GM19328 (cell line): ENCODE results near the gene MRPS18A.
A peak's percentile ranks its signal among the peaks of the same experiment; 100 is the strongest.

Experiments used
- ATAC-seq: cut with Tn5 transposase; IDR thresholded peaks from one replicate; pipeline ENCODE4 v1.9.1; 2021; ENCODE audit warnings: mild to moderate bottlenecking, moderate library complexity; ENCODE audit not compliant: unreplicated experiment

MRPS18A gene

DNA sequence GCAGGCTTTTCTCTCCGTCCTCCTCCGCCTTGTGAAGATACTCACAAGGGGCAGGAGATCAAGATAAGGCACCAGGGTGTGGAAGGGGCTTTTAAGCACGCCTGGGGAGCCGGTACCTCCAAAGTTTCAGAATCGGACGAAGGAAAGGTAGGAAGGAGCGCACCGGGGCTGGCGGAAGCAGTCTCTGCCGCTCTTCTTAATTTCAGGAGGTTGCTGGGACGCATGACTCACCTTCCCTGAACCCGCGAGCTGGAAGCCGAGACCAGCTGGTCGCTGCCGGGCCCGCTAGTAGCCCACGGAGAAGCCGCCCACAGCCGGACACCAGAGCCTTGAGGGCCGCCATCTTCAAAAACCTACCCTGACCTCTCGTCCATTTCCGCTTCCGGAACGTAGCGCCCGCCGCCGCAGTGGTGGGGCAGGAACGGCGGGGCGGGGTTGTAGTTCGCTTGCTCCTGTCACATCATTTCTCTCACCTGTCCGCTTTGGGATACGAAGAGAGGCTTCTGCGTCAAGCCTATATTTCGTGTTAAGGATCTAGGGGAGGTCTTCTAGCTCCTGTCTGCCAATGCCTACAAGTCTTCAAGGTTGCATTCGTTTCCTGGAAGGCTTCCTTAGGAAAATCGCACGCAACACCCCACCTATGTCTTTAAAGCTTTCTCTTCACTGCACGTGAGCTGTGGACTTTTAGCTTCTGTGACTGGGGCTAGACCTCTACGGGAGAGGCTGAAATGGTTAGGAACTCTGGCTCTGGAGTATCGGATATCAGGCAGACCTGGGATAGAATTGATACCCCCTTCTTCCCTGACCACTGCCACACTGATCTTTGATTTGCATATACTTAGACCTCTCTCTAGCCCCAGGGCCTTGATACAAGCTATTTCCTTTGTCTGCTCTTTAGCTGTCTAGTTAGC lies at the start of gene MRPS18A:
MRPS18A (minus strand) TSS at position 355 of the 911 bp plus-strand sequence; CDS start at position 343, 12 bp downstream.
- peak; percentile 79 for ATAC-seq

DNA sequence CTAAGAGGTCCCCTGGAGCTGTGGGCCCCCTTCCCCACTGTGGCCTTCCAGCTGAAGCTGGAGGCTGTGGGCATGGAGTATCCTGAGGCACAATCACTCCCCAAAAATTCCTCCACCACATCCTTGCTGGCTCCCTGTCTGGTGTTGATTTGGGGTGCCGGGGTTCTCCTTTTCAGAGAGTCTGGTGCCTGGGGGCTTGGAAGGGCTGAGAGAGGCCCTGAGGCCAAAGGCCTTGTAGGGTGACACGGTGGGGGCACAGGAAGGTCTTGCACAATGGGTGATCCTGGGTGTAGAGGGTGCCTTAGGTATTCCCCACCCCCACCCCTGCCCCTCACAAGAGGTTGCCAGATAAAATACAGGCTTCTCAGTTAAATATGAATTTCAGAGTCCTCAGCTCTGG lies 49.3 kb upstream of the MRPS18A start:
- ATAC-seq: no peak

DNA sequence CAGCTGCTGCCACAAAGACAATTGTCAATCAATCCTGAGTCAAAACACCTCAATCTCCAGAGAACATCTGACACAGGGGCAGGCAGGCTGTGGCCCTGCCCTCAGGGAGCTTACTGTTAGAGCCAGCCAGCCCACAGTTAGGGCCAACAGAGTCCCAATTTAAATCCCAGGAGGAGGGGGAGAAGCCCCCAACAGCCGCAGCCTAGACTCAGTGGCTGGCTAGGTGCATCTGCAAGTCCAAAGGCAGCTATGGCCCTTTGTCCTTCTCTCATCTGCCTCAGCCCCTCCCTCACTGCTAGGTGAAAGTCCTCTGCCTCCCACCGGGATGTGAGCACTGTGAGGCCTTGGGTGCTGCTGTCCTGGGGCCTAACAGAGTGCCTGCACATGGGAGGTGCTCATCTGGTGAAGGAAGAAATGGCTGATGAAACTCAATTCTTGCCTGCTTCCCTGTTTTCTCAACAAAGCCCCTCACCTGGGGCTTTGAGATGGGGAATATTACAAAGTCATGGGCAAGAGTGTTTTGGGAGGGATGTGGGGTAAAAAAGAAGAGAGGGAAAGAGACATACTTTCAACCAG lies 48.7 kb upstream of the MRPS18A start:
- no peak for ATAC-seq

DNA sequence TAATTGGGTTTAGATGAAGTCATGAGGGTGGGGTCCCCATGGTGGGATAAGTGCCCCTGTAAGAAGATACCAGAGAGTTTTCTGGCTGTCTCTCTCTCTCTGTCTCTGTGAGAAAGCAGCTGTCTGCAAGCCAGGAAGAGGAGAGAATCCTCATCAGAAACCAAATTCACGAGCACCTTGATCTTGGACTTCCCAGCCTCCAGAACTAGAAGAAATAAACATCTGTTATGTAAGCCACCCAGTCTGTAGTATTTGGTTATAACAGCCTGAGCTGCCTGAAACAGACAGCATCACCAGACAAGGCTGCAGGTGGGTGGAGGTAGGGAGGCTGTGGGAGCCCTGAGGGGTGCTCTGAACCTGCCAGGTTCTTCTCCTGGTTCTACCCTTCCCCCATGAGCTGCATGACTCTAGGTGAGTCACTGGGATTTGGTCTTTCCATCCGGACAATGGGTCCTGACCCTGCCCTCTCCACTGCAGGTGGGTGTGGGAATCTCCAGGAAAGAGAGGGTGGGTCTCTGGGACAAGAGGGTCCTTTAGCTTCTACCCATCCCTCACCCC lies 48.1 kb upstream of the MRPS18A start:
- ATAC-seq: no peak

DNA sequence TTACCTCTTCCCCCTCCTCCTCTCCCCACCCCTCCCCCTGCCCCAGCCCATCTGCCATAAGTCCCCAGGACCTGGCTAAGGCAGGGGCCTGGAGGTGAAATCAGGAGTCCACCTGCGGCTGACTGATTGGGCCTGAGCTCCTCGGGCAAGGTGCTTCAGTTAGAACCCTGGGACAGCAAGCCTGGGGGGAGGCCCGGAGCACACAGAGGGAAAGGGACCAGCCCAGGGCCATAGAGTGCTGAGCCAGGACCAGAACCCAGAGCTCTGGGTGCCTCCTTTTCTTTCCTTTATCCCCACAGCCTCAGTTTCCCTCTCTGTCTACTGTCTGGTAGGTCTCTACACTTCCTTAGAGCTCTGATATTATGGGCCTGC lies 46.7 kb upstream of the MRPS18A start:
- no peak for ATAC-seq

DNA sequence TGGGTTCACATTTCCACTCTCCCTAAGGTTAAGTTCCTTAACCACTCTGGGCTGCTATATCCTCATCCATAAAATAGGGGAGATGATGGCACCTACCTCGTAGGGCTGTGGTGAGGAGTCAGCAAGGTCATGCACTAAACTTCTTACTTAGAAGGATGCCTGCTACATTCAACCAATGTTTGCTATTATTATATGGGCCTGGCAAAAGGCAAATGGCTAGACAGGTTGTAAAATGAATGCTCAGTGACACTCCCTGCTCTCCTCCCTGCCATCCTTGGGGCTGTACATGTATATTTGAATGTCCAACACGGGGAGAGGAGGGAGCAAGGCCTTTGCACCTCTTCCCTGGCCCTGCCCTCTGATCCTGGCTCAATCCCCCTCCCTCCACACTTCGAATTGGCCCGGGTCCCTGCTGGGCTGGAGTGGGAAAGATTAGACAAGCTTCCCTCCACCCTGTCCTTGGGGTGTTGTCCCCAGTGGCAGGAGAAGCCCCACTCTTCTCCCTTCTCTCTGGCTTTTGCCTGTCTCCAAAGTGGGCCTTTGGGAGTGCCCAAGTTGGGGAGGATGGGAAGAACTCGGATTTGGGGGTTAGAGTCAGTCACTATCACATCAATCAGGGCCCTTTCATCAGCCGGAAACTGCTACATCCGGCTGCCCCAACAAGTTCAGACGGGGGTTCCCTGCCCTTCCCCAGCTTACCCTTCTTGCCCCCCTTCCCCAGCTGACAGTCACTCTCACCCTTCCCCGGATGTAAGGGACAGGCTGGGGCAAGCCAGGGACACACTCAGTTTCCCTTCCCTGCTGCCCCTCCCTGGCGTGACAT lies 46.1 kb upstream of the MRPS18A start:
- no peak for ATAC-seq

DNA sequence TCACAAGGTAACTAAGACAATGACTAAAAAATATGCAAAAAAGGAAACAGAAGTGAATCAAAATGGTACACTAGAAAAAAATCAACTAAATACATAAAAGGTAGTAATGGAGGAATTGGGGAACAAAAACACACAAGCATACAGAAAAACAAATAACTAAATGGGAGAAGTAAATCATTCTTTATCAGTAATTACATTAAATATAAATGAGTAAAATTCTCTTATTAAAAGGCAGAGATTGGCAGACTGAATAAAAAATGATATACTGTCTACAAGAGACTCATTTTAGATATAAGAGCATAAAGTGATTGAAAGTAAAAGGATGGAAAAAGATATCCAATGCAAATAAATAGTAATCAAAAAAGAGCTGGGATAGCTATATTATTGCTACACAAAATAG lies 43.0 kb upstream of the MRPS18A start:
- ATAC-seq: no peak

DNA sequence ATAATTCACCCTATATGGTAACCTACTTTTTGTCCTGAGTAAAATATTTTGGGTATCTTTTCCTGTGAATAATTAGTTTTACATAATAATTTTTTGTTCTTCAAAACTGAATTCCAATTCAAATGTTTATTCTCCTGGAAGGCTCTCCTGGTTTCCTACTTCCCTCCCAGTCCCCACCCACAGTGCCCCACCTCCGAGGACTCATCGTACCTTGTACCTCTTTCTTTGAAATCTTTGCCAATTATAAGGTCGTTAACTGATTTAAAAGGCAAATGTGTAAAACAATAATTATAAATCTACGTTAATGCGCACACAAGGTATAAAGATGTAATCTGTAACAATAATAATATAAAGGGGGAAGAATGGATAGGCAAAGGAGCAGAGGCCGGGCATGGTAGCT lies 41.9 kb upstream of the MRPS18A start:
- ATAC-seq: no peak

DNA sequence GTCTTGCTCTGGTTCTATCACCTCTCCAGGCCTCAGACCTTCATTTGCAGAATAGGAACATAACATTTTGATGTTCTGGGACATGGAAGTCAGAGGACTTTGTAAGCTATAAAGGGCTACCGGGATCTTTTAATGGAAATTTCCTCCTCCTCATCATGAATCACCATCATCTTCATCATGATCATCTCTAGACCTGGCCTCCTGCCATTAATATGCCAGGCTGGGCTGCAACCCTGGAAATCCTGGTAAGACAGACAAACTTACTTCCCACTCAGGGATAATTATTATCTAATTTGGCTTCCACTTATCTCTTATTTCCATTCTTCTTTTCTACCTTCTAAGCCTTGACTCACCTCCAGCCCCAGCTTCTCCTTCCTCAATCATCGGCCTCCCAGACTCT lies 41.0 kb upstream of the MRPS18A start:
- ATAC-seq: no peak

DNA sequence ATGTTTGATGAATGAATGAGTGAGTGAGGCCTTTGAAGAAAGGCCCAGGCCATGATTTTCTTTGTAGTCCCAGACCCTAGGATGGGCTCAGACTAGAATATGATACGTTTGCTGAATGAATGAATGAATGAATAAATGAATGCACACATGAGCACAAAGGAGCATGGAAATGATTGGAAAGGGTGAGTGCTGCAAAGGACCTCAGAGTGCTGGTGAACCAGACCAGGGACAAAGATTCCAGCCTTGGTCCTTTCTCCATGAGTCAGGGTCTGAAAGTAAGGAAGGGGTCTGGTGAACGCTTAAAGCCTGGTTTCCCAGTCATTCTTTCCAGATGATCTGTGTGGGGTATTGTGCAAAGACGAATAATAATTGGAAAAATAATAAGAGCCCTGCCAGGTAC lies 40.0 kb upstream of the MRPS18A start:
- no peak for ATAC-seq

DNA sequence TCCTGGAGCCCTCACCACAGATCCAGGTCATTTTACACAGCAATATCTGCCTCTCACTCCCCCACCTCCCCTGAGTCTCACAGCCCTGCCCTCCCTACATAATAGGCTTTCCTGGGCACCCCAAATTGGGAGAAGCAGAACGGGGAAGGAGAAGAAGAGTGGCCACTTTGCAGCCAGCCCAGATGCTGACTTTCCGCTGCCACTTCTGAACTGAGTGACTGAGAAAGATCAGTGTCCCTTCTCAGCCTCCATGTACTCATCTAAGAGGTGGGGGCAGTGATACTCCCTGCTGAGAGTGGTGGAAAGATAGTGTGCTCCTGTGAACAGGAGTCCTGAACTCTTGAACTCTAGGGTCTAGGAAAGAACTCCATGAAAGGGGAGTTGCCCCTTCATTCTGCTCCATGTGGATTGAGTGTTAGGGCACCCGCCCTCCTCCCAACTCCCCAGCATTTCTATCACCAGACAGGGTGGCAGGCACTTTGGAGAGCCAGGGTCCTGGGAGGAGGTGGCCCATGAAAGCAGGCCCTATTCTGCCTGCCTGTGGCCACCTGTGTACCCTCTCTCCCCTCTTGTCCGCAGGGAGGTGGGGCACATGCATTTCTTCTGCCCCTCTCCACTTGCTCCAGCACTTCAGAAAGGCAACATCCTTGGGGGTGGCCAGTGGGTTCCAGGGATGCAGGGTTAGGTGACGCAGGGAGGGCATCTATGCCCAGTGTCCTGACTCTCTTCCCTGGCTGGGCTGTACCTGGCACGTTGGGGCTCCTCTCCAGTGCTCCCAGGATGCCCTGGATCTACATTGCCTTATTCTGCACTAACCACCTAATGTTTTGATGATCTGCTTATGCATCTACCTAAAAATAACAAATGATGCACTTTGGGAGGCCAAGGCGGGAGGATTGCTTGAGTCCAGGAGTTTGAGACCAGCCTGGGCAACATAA lies 38.3 kb upstream of the MRPS18A start:
- ATAC-seq: no peak

DNA sequence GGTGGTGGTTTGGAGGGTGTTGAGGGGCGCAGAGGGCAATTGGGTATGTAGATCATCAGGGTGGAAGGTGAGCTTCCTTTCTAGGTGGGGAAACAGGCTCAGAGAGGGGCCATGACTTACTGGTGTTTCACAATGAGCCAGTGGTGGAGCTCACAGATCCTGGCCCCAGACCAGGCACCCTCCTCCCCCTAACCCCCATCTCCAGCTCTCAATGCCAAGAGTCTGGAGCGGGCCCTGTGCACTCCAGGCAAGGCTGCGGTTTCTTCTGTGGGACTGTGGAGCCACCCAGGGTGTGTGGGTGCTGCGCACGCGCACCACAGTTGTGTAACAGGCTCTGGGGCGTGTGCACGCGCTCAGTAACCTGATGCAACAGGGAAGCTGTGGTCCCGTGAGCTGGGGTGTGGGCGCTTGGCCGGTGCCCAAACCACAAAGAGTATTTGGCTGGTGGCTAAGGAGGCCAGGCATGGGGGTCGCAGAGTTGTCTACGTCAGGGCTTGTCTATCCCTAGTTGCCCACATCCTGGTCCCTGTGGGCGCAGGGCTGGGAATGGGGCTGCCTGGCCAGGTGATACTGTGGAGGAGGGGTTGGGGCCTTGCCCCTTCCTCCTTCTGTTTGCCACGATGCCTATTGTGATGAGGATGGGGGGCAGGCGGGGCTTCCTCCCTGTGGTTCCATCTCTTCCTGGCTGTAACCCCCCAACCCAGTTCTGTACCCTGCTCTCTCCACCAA lies 37.5 kb upstream of the MRPS18A start:
- no peak for ATAC-seq

DNA sequence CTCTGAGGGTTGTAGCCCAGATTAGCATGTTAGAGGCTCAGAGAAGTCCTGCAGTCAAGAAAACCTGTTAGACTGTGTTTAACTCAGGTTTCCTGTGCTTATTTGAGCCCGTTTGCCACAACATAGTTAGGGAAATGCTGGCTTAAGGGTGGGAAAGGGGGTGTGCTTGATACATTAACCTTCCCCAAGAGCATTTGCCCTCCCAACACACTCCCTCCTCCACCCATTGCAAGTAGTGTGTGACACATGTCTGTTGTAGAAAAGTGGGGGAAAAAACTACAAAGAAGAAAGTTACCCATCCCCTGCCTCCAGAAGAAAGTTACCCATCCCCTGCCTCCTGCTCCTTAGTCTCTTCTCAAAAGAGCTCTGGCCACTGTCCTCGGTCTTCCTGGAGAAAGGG lies 36.8 kb upstream of the MRPS18A start:
- ATAC-seq: no peak

DNA sequence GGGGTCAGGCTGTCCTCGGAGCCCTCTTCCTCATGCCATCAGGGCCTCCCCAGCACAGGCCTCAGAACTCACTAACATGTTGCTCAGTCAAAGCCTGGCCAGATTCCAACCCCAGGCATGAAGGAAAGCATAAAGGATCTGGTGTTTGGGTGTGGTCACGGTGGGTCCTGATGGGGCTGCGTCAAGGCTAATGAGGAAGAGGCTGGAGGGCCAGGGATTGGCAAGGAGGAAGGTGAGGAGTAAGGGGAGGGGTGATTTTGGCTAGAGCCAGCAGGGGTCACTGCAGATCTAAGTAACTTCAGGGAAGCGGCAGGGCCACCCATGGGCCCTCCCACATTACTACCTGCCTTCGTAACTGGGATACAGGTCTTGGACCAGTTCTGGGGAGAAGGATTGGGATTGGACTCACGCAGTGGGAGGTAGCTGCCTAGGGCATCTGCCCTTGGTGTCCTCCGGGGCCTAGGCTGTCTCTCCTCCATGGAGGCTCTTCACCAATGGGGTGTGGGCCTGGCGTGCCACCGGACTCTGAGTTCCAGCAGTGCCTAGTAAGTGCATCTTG lies 36.2 kb upstream of the MRPS18A start:
- ATAC-seq: peak; percentile 46

DNA sequence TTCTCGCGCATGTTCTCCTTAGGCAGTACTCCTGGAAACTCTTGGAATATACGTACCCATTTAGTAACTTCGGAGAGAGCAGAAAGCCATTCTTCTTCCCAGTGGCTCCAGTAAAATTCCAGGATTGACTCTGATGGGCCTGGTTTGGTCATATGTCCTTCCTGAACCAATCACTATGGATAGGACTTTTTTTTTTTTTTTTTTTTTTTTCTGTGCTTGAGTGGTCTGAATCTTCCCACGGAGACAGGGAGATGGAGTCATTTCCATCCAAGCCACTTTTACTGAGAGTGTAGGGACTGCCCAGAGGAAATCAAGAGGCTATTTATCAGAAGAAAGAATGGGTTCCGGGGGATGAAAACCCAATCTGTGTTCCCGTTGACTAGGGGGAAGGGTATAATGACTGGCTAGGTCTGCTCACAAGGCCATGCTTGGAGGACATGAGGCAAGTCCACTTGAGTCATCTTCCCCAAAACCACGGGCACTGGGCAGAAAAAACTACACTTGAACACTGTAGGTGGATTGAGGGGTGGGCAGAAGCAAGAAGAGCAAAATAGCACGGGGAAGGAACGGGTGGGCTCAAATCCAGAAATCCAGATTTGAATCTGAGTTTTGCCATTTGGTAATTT lies 35.4 kb upstream of the MRPS18A start:
- no peak for ATAC-seq

DNA sequence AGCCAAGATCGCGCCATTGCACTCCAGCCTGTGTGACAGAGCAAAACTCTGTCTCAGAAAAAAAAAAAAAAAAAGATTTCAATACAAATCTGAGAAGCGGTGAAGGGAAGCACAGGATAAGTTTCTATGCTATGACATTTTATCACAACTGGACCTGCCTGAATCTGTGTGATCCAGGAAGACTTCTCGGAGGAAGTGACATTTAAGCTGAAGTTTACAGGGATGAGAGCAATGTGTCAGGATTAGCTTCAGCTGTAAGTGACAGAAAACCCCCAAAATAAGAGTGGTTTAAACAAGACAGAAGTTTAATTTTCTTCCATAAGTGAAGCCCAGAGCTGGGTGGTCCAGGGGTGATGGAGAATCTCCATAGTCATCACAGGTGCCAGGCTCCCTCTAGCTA lies 33.4 kb upstream of the MRPS18A start:
- no peak for ATAC-seq

DNA sequence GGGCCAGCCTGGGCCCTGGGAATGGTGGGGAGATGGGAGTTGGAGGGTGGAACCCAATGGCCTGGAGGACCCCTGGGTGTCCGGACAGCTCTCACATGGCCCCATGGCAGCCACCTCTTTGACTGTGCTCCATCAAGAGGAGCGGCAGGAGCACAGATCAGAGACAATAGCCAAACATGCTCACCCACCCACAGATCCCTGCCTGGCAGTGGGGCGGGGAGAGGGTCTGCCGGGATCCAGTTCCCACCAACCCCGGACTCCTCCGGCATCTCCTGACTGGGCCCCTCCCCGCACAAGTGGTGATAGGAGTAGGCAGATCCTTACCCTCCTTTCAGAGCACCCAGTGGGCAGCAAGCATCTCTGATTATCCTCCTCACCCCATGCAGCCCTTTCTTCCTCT lies 31.9 kb upstream of the MRPS18A start:
- no peak for ATAC-seq

DNA sequence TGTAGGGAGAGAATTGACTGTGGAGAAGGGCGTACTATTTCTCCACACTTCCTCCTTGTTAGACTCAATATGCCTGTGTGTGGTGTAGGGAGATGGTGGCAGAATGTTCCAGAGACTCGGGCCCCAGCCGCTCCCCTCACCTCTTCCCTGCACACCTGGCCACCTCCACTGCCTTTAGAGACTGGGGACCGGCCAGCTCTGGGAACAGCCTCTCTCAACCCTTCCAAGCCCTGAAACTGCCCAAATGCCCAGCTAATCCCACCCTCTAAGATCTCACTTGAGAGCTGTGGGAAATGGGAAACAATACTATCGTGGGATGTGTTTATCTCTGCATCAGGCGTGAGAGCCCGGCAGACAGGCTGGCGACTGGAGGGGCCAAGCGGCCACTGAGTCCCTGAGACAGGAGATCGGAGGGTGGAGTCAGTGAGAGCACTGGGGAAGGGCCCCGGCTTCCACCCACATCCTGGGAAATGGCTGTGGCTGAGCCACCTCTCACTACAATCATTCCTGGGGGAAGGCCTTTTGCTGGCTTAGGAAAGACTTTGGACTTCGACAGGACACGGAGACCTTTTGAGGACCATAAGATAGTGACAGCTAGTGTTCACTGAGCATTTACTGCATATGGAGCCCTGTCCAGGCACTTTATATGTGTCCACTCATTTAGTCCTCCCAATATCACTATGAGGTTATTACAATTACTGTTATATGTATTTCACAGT lies 31.0 kb upstream of the MRPS18A start:
- no peak for ATAC-seq
